Endothelial cell of umbilical vein (primary cell): Measurements from ENCODE around the gene SC5D. TPM values are rescaled to one million over a fixed set of nuclear protein-coding genes. Genes with fewer than 3 reads are reported as not detected.

Experiments used
- BruUV-seq: library from RNA; stranded (reverse); fragments of 400-500 nt; replicated peaks from 2 replicates; lab custom pipeline; 2021; lab: Mats Ljungman, UMichigan
- CTCF ChIA-PET: fragments of 300-600, 350-600 bp; sonication (Branson Sonifier 250); formaldehyde crosslinking; loops from one replicate; lab custom pipeline; 2021; ENCODE audit warnings: antibody characterized with exemption, inconsistent platforms; lab: Charles Lee
- POLR2A ChIA-PET: fragments of 300-600, 350-600 bp; sonication (Branson Sonifier 250); formaldehyde crosslinking; loops from one replicate; lab custom pipeline; 2021; ENCODE audit warnings: antibody characterized with exemption, inconsistent platforms; lab: Charles Lee
- DNase-seq: peaks from one replicate; pipeline ENCODE4 v3.0.0-alpha.2; 2011; ENCODE audit warnings: low read depth, low spot score
- FAIRE-seq: peaks from 2 replicates; lab custom pipeline; 2011; peaks lifted over from hg19 to GRCh38; lab: Jason Lieb, UNC
- H2AFZ ChIP-seq: 2 replicates; pipeline ENCODE4 v1.6.0; 2012; ENCODE audit warnings: low read depth, low read length, control low read depth, inconsistent platforms
- H3K27ac ChIP-seq: 2 replicates; pipeline ENCODE4 v1.5.1; 2011; ENCODE audit warnings: low read depth, mild to moderate bottlenecking, control low read depth, low read length, moderate library complexity; ENCODE audit not compliant: insufficient read depth
- H3K27me3 ChIP-seq, 2 experiments: 2 replicates each; pipeline versions ENCODE4 v1.6.0 to v1.6.1; 2011; ENCODE audit warnings: low read length in 2 of 2, mixed read lengths in 1 of 2; ENCODE audit not compliant: control insufficient read depth in 2 of 2, insufficient read depth in 2 of 2
- H3K36me3 ChIP-seq, 2 experiments: 2 replicates in 1 of 2; 3 replicates in 1 of 2; pipeline ENCODE4 v1.5.1; 2011; ENCODE audit warnings: low read length in 2 of 2, mild to moderate bottlenecking in 1 of 2, moderate library complexity in 1 of 2; ENCODE audit not compliant: control insufficient read depth in 2 of 2, insufficient read depth in 2 of 2; ENCODE audit errors: extremely low read depth in 1 of 2
- H3K4me1 ChIP-seq: 3 replicates; pipeline ENCODE4 v1.5.1; 2011; ENCODE audit warnings: mild to moderate bottlenecking, low read length; ENCODE audit not compliant: control insufficient read depth, insufficient read depth; ENCODE audit errors: extremely low read depth
- H3K4me2 ChIP-seq: 2 replicates; pipeline ENCODE4 v1.6.1; 2011; ENCODE audit warnings: low read length, control low read depth, mixed read lengths; ENCODE audit not compliant: insufficient read depth
- H3K4me3 ChIP-seq, 3 experiments: fragments of 200-600 bp in 1 of 3; sonication (generic), shearing (Covaris generic) in 1 of 3; replicated peaks in 1 of 3; 2 replicates each; pipeline ENCODE4 v1.5.1; 2011 to 2016; ENCODE audit warnings: control low read depth in 3 of 3, low read length in 3 of 3, mild to moderate bottlenecking in 2 of 3, inconsistent platforms in 1 of 3, low read depth in 1 of 3, moderate library complexity in 1 of 3; ENCODE audit not compliant: insufficient read depth in 1 of 3
- H3K79me2 ChIP-seq: 2 replicates; pipeline ENCODE4 v1.6.0; 2012; ENCODE audit warnings: low read length, inconsistent platforms; ENCODE audit not compliant: control insufficient read depth, insufficient read depth
- H3K9ac ChIP-seq: replicated peaks from 2 replicates; pipeline ENCODE3; 2011; ENCODE audit warnings: low read length, control low read depth; ENCODE audit not compliant: insufficient read depth; ENCODE audit errors: extremely low read depth
- H3K9me1 ChIP-seq: replicated peaks from 3 replicates; pipeline ENCODE4 v1.6.0; 2011; ENCODE audit warnings: mild to moderate bottlenecking, low read length; ENCODE audit not compliant: control insufficient read depth, insufficient read depth; ENCODE audit errors: extremely low read depth
- H3K9me3 ChIP-seq: replicated peaks from 2 replicates; pipeline ENCODE4 v1.5.1; 2012; ENCODE audit warnings: low read length, inconsistent platforms; ENCODE audit not compliant: control insufficient read depth, insufficient read depth
- H4K20me1 ChIP-seq: replicated peaks from 2 replicates; pipeline ENCODE3; 2011; ENCODE audit warnings: mild to moderate bottlenecking, low read length; ENCODE audit not compliant: control insufficient read depth, insufficient read depth; ENCODE audit errors: extremely low read depth
- FOS ChIP-seq: IDR thresholded peaks from 2 replicates; pipeline ENCODE4 v1.6.1; 2011; ENCODE audit warnings: mild to moderate bottlenecking, low read length, moderate library complexity, borderline replicate concordance; ENCODE audit not compliant: insufficient read depth
- GATA2 ChIP-seq: IDR thresholded peaks from 2 replicates; pipeline ENCODE4 v1.7.0; 2011; ENCODE audit warnings: low read depth, mild to moderate bottlenecking, moderate library complexity, mixed read lengths, low read length; ENCODE audit not compliant: insufficient read length, insufficient read depth
- JUN ChIP-seq: IDR thresholded peaks from 2 replicates; pipeline ENCODE4 v1.6.1; 2011; ENCODE audit warnings: borderline replicate concordance, low read depth; ENCODE audit not compliant: insufficient read length, insufficient read depth
- MYC ChIP-seq: IDR thresholded peaks from one replicate; pipeline ENCODE4 v1.6.1; 2011; ENCODE audit warnings: mild to moderate bottlenecking, low read depth, low read length
- POLR2A ChIP-seq: IDR thresholded peaks from 2 replicates; pipeline ENCODE4 v1.6.1; 2012; ENCODE audit warnings: low read depth, mild to moderate bottlenecking, control low read depth, low read length
- POLR2AphosphoS5 ChIP-seq: IDR thresholded peaks from 2 replicates; pipeline ENCODE4 v1.6.1; 2012; ENCODE audit warnings: low read depth, mild to moderate bottlenecking, control low read depth, low read length, moderate library complexity; ENCODE audit not compliant: insufficient read depth
- dilution Hi-C: fragments of 300-500 bp; cut with MboI; formaldehyde crosslinking; loops from one replicate; pipeline ENCODE4 v1.15.0; 2019; ENCODE audit warnings: low sequenced_read_pairs; ENCODE audit not compliant: extremely low pct_ligation_motif_present
- intact Hi-C: fragments of 100-400 bp; cut with micrococcal nuclease; formaldehyde crosslinking; loops from one replicate; pipeline ENCODE4 v1.10.0; 2022
- polyA plus RNA-seq, 4 experiments: library from polyadenylated mRNA; depleted of rRNA in 3 of 4; stranded (reverse) in 3 of 4; unstranded in 1 of 4; fragments of >200 nt; gene quantifications; 2 replicates each; pipeline versions ENCODE4 v1.2.1 to v1.2.3, GENCODE V29; 2011 to 2012; ENCODE audit warnings: missing spikeins in 1 of 4
- total RNA-seq: library from RNA; stranded (reverse); gene quantifications from 2 replicates; pipeline ENCODE4 v1.2.3, GENCODE V29; 2021
- TF ChIP-seq, protein P1 (sequence below), 2 donors: IDR thresholded peaks; 1 replicate in 1 of 2; 2 replicates in 1 of 2; pipeline ENCODE4 v1.5.1; 2011; ENCODE audit warnings: low read length in 2 of 2, mild to moderate bottlenecking in 2 of 2, moderate library complexity in 2 of 2, control low read depth in 1 of 2, inconsistent platforms in 1 of 2, low read depth in 1 of 2; ENCODE audit not compliant: insufficient read depth in 1 of 2; ENCODE audit errors: extremely low read depth in 1 of 2

The SC5D gene
- total and polyA plus RNA-seq, 2 donors (not counting 3 experiments of a cell fraction or from before 2014, with no cell fraction given): 37.1 to 40.0 TPM

GRCh38 chr11:121309688-121310087 lies 17.1 kb downstream of the SC5D start:
- DNase-seq (no peak), FAIRE-seq (no peak)
- dilution Hi-C loops (no loop called here), intact Hi-C loops (no loop called here)
- BruUV-seq: no TSS peak
- Histone ChIP-seq H3K4me3 (no peak overlapping the region), H2AFZ (no peak overlapping the region), H4K20me1 (no peaks in the 10 kb centered on the region), H3K36me3 (peaks cover 2 to 8% of the 10 kb centered on the region in 2 experiments), H3K9ac (no peak overlapping the region), H3K4me2 (no peak overlapping the region), H3K9me1 (no peaks in the 10 kb centered on the region), H3K9me3 (no peaks in the 10 kb centered on the region), H3K27ac (no peak overlapping the region), H3K27me3 (no peaks in the 10 kb centered on the region), H3K79me2 (no peaks in the 10 kb centered on the region), H3K4me1 (peaks cover 4% of the 10 kb centered on the region)
- ChIA-PET CTCF (interaction anchor here (1.2 kb wide), 1 partner anchor 282 kb away, joined by 3 read pairs; no protein-coding TSS in a partner anchor), POLR2A (no interaction called here)
- no peak for TF ChIP-seq POLR2AphosphoS5
- TF ChIP-seq, protein P1, sequence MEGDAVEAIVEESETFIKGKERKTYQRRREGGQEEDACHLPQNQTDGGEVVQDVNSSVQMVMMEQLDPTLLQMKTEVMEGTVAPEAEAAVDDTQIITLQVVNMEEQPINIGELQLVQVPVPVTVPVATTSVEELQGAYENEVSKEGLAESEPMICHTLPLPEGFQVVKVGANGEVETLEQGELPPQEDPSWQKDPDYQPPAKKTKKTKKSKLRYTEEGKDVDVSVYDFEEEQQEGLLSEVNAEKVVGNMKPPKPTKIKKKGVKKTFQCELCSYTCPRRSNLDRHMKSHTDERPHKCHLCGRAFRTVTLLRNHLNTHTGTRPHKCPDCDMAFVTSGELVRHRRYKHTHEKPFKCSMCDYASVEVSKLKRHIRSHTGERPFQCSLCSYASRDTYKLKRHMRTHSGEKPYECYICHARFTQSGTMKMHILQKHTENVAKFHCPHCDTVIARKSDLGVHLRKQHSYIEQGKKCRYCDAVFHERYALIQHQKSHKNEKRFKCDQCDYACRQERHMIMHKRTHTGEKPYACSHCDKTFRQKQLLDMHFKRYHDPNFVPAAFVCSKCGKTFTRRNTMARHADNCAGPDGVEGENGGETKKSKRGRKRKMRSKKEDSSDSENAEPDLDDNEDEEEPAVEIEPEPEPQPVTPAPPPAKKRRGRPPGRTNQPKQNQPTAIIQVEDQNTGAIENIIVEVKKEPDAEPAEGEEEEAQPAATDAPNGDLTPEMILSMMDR (IDR thresholded peaks at IDR 0.05; ENCODE audit: extremely low read depth in 1 of 2, insufficient read depth in 1 of 2, low read depth in 1 of 2, low read length in 2 of 2): no peak

- TF ChIP-seq JUN (no peak), GATA2 (no peak), FOS (no peak), POLR2AphosphoS5 (no peak), MYC (no peak), POLR2A (no peak)
- TF ChIP-seq, protein P1 (IDR thresholded peaks at IDR 0.05; ENCODE audit: extremely low read depth in 1 of 2, insufficient read depth in 1 of 2, low read depth in 1 of 2, low read length in 2 of 2): no peak
- POLR2A ChIA-PET: no interaction called here
- H2AFZ ChIP-seq: no peak overlapping the region
Measured at GRCh38 chr11:121310908-121311307, 18.3 kb downstream of the SC5D start.

More at GRCh38 chr11:121310908-121311307, 18.3 kb downstream of the SC5D start:
- Histone ChIP-seq H4K20me1 (no peaks in the 10 kb centered on the region), H3K4me1 (peaks cover 4% of the 10 kb centered on the region), H3K4me2 (no peak overlapping the region), H3K9me1 (no peaks in the 10 kb centered on the region), H3K79me2 (no peaks in the 10 kb centered on the region), H3K4me3 (no peak overlapping the region), H3K27me3 (no peaks in the 10 kb centered on the region), H3K9ac (no peak overlapping the region), H3K9me3 (no peaks in the 10 kb centered on the region), H3K27ac (no peak overlapping the region), H3K36me3 (peaks cover 2 to 6% of the 10 kb centered on the region in 2 experiments)
- FAIRE-seq (no peak), DNase-seq (no peak)
- BruUV-seq: no TSS peak
- CTCF ChIA-PET: interaction anchor here (1.6 kb wide), 1 partner anchor 8 kb away, joined by 4 read pairs; no protein-coding TSS in a partner anchor
- intact Hi-C loops (no loop called here), dilution Hi-C loops (no loop called here)
